Measurements from ENCODE around the gene TRAPPC2L. TPM values are rescaled to one million over a fixed set of nuclear protein-coding genes. Genes with fewer than 3 reads are reported as not detected.

TRAPPC2L gene
- total RNA-seq, 1 donor from 2014 or later: 59.1 TPM

DNA sequence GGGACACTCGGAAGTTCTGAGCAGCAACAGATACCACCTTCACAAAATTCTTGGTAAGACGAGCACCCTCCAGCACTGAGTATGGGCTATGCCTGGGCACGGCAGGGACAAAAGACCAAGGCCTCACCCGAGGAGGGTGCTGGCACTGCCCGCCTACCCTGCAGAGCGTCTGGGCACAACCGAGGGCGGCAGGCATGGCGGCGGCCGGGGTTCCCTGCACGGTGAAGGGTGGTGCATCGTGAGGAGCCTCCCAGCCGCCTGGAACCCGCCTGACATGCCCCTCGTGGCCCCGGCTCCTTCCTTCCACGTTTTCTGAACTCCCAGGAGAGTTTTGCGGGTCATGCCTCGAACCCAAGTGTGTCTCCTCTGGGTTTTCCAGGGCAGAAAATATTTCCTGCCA lies 19.1 kb upstream of the TRAPPC2L start:
- Mint-ChIP-seq H3K36me3 (ENCODE audit: low read depth, unreplicated experiment) (peaks cover 14% of the 10 kb centered on the region), H3K27me3 (ENCODE audit: low read depth, unreplicated experiment) (no peaks in the 10 kb centered on the region), H3K27ac (ENCODE audit: unreplicated experiment) (no peak overlapping the region), H3K4me3 (ENCODE audit: unreplicated experiment) (no peak overlapping the region), H3K4me1 (ENCODE audit: low read depth, unreplicated experiment) (no peaks in the 10 kb centered on the region), H3K9me3 (ENCODE audit: unreplicated experiment) (no peaks in the 10 kb centered on the region)
- Histone ChIP-seq H4K20me1 (ENCODE audit: insufficient read depth, low read length) (peaks cover 4% of the 10 kb centered on the region), H3K9me3 (ENCODE audit: insufficient read depth, low read depth, low read length) (no peaks in the 10 kb centered on the region), H3K79me2 (ENCODE audit: insufficient read depth, low read length) (no peaks in the 10 kb centered on the region), H3K4me3 (ENCODE audit: insufficient read depth, low read depth, low read length) (no peak overlapping the region), H3K4me1 (ENCODE audit: insufficient read depth, low read length) (no peaks in the 10 kb centered on the region), H2AFZ (ENCODE audit: low read depth, low read length) (no peak overlapping the region), H3K9ac (ENCODE audit: low read length) (no peak overlapping the region), H3K36me3 (ENCODE audit: insufficient read depth, low read length) (no peaks in the 10 kb centered on the region), H3K27ac (ENCODE audit: low read depth, low read length) (no peak overlapping the region), H3K4me2 (ENCODE audit: low read length) (no peak overlapping the region), H3K27me3 (ENCODE audit: insufficient read depth, low read length) (no peaks in the 10 kb centered on the region)
- FAIRE-seq (no peak), DNase-seq (ENCODE audit: low read depth) (no peak)
- TF ChIP-seq EZH2 (IDR thresholded peaks at IDR 0.05; ENCODE audit: insufficient read depth, low read length): no peak
- TF ChIP-seq, protein P1, sequence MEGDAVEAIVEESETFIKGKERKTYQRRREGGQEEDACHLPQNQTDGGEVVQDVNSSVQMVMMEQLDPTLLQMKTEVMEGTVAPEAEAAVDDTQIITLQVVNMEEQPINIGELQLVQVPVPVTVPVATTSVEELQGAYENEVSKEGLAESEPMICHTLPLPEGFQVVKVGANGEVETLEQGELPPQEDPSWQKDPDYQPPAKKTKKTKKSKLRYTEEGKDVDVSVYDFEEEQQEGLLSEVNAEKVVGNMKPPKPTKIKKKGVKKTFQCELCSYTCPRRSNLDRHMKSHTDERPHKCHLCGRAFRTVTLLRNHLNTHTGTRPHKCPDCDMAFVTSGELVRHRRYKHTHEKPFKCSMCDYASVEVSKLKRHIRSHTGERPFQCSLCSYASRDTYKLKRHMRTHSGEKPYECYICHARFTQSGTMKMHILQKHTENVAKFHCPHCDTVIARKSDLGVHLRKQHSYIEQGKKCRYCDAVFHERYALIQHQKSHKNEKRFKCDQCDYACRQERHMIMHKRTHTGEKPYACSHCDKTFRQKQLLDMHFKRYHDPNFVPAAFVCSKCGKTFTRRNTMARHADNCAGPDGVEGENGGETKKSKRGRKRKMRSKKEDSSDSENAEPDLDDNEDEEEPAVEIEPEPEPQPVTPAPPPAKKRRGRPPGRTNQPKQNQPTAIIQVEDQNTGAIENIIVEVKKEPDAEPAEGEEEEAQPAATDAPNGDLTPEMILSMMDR (IDR thresholded peaks at IDR 0.05; ENCODE audit: insufficient read depth, low read depth, low read length): no peak

DNA sequence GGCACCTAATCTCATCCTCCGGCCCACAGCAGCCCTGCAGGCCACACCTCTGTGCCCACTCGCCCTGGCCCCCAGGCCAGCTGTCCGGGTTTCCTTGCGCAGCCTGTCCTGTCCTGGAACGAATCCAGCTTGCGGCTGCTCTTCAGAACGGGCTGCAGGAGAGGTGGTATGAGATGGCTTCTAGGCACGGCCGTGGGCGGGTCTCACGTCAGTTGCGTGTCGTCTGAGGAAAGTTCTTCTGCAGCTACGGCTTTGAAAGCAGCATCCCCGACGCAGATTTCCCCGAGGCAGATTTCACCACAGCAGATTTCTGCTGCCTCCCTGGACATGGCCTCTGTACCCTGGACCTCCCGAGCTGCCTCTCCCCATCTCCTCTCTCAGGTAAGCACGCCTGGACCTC lies 18.4 kb upstream of the TRAPPC2L start:
- DNase-seq (ENCODE audit: low read depth) (no peak), FAIRE-seq (no peak)
- no peaks in the 10 kb centered on the region for H3K9me3 ChIP-seq (ENCODE audit: insufficient read depth, low read depth, low read length)
- no peaks in the 10 kb centered on the region for H3K27me3 ChIP-seq (ENCODE audit: insufficient read depth, low read length)
- H3K9me3 Mint-ChIP-seq (ENCODE audit: unreplicated experiment): no peaks in the 10 kb centered on the region
- H3K4me1 ChIP-seq (ENCODE audit: insufficient read depth, low read length): no peaks in the 10 kb centered on the region
- no peak overlapping the region for H3K27ac ChIP-seq (ENCODE audit: low read depth, low read length)
- no peak overlapping the region for H2AFZ ChIP-seq (ENCODE audit: low read depth, low read length)
- no peak overlapping the region for H3K4me3 Mint-ChIP-seq (ENCODE audit: unreplicated experiment)
- no peak overlapping the region for H3K4me2 ChIP-seq (ENCODE audit: low read length)
- peaks cover 12% of the 10 kb centered on the region for H4K20me1 ChIP-seq (ENCODE audit: insufficient read depth, low read length)
- H3K4me3 ChIP-seq (ENCODE audit: insufficient read depth, low read depth, low read length): no peak overlapping the region
- no peaks in the 10 kb centered on the region for H3K36me3 ChIP-seq (ENCODE audit: insufficient read depth, low read length)
- no peaks in the 10 kb centered on the region for H3K27me3 Mint-ChIP-seq (ENCODE audit: low read depth, unreplicated experiment)
- H3K79me2 ChIP-seq (ENCODE audit: insufficient read depth, low read length): no peaks in the 10 kb centered on the region
- TF ChIP-seq EZH2 (IDR thresholded peaks at IDR 0.05; ENCODE audit: insufficient read depth, low read length): no peak
- TF ChIP-seq, protein P1 (IDR thresholded peaks at IDR 0.05; ENCODE audit: insufficient read depth, low read depth, low read length): no peak
- peaks cover 16% of the 10 kb centered on the region for H3K36me3 Mint-ChIP-seq (ENCODE audit: low read depth, unreplicated experiment)
- H3K4me1 Mint-ChIP-seq (ENCODE audit: low read depth, unreplicated experiment): no peaks in the 10 kb centered on the region
- H3K27ac Mint-ChIP-seq (ENCODE audit: unreplicated experiment): no peak overlapping the region
- no peak overlapping the region for H3K9ac ChIP-seq (ENCODE audit: low read length)

DNA sequence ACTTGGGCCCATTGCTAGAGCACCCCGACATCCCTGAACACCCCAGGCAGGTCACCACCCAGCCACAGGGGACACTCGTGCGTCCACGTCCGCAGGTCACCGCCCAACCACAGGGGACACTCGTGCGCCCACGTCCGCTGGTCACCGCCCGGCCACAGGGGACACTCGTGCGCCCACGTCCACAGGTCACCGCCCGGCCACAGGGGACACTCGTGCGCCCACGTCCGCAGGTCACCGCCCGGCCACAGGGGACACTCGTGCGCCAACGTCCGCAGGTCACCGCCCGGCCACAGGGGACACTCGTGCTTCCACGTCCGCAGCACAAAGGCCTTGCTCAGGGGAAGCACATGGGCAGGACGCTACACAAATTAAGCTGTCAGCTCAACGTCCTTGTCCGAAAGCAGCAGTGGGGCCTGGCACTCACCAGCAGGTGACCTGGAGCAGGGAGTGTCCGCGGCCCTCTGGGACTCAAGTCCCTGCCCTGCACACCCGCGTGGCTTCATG lies 17.8 kb upstream of the TRAPPC2L start:
- Histone ChIP-seq H2AFZ (ENCODE audit: low read depth, low read length) (no peak overlapping the region), H3K27ac (ENCODE audit: low read depth, low read length) (no peak overlapping the region), H3K79me2 (ENCODE audit: insufficient read depth, low read length) (no peaks in the 10 kb centered on the region), H3K9me3 (ENCODE audit: insufficient read depth, low read depth, low read length) (no peaks in the 10 kb centered on the region), H3K9ac (ENCODE audit: low read length) (no peak overlapping the region), H4K20me1 (ENCODE audit: insufficient read depth, low read length) (peaks cover 15% of the 10 kb centered on the region), H3K27me3 (ENCODE audit: insufficient read depth, low read length) (no peaks in the 10 kb centered on the region), H3K36me3 (ENCODE audit: insufficient read depth, low read length) (no peaks in the 10 kb centered on the region), H3K4me1 (ENCODE audit: insufficient read depth, low read length) (no peaks in the 10 kb centered on the region), H3K4me3 (ENCODE audit: insufficient read depth, low read depth, low read length) (no peak overlapping the region), H3K4me2 (ENCODE audit: low read length) (no peak overlapping the region)
- Mint-ChIP-seq H3K36me3 (ENCODE audit: low read depth, unreplicated experiment) (peaks cover 16% of the 10 kb centered on the region), H3K27me3 (ENCODE audit: low read depth, unreplicated experiment) (no peaks in the 10 kb centered on the region), H3K9me3 (ENCODE audit: unreplicated experiment) (no peaks in the 10 kb centered on the region), H3K4me3 (ENCODE audit: unreplicated experiment) (no peak overlapping the region), H3K27ac (ENCODE audit: unreplicated experiment) (no peak overlapping the region), H3K4me1 (ENCODE audit: low read depth, unreplicated experiment) (no peaks in the 10 kb centered on the region)
- no peak for TF ChIP-seq EZH2 (IDR thresholded peaks at IDR 0.05; ENCODE audit: insufficient read depth, low read length)
- TF ChIP-seq, protein P1 (IDR thresholded peaks at IDR 0.05; ENCODE audit: insufficient read depth, low read depth, low read length): no peak
- DNase-seq (ENCODE audit: low read depth): no peak
- FAIRE-seq: no peak
